Epidermal melanocyte (primary cell): ENCODE data around the gene TCF7L2.

Experiments
- DNase-seq: peaks from one replicate; pipeline ENCODE4 v3.0.0; 2011; ENCODE audit warnings: low spot score; ENCODE audit not compliant: insufficient read length

TCF7L2 gene

GRCh38 chr10:112996462-112996861, 46.4 kb downstream of the TCF7L2 start:
- DNase-seq = no peak

- no peak for DNase-seq
These were observed 49.1 kb downstream of the TCF7L2 start for GRCh38 chr10:112999102-112999501.

- no peak for DNase-seq
These were observed 50.4 kb downstream of the TCF7L2 start for GRCh38 chr10:113000442-113000841.

GRCh38 chr10:113000876-113001598, 51.0 kb downstream of the TCF7L2 start:
- DNase-seq = no peak

- no peak for DNase-seq
These were observed 51.8 kb downstream of the TCF7L2 start for GRCh38 chr10:113001599-113002448.

GRCh38 chr10:113002449-113002777, 52.4 kb downstream of the TCF7L2 start:
- no peak for DNase-seq

- DNase-seq = no peak
These were observed 53.0 kb downstream of the TCF7L2 start for GRCh38 chr10:113003052-113003451.

GRCh38 chr10:113004069-113004618, 54.1 kb downstream of the TCF7L2 start:
- DNase-seq = no peak

GRCh38 chr10:113005380-113005779, 55.3 kb downstream of the TCF7L2 start:
- DNase-seq = no peak

GRCh38 chr10:113006656-113007342, 56.8 kb downstream of the TCF7L2 start:
- DNase-seq = no peak

GRCh38 chr10:113007343-113007771, 57.3 kb downstream of the TCF7L2 start:
- no peak for DNase-seq

GRCh38 chr10:113007821-113008220, 57.8 kb downstream of the TCF7L2 start:
- no peak for DNase-seq

GRCh38 chr10:113011592-113012374, 61.7 kb downstream of the TCF7L2 start:
- no peak for DNase-seq

- DNase-seq = no peak
These were observed 65.2 kb downstream of the TCF7L2 start for GRCh38 chr10:113015201-113015600.

GRCh38 chr10:113017376-113017775, 67.3 kb downstream of the TCF7L2 start:
- DNase-seq = no peak

- DNase-seq = no peak
These were observed 68.0 kb downstream of the TCF7L2 start for GRCh38 chr10:113018034-113018433.

- DNase-seq = no peak
These were observed 69.0 kb downstream of the TCF7L2 start for GRCh38 chr10:113019096-113019495.

- DNase-seq = no peak
These were observed 69.8 kb downstream of the TCF7L2 start for GRCh38 chr10:113019692-113020474.

- no peak for DNase-seq
These were observed 70.4 kb downstream of the TCF7L2 start for GRCh38 chr10:113020475-113020753.

GRCh38 chr10:113020838-113021237, 70.8 kb downstream of the TCF7L2 start:
- DNase-seq = no peak
